22Rv1 (cell line): ENCODE measurements around the gene KRABD2.
"Not testable (repeated sequence)": the region's sequence is repeated elsewhere in the genome, so short reads cannot be mapped to it uniquely, and the experiment has no call there.

Experiments
- H3K27ac ChIP-seq: fragments of 450-650 bp; 2 replicates; pipeline ENCODE4 v1.5.1; 2017
- ZFX ChIP-seq: fragments of 450-650 bp; IDR thresholded peaks from 2 replicates; pipeline ENCODE4 v1.6.1; 2017; ENCODE audit warnings: antibody characterized with exemption, borderline replicate concordance
- TF ChIP-seq, protein P1 (sequence below): fragments of 450-650 bp; IDR thresholded peaks from 2 replicates; pipeline ENCODE4 v1.5.1; 2017; ENCODE audit warnings: mild to moderate bottlenecking

KRABD2 gene

DNA sequence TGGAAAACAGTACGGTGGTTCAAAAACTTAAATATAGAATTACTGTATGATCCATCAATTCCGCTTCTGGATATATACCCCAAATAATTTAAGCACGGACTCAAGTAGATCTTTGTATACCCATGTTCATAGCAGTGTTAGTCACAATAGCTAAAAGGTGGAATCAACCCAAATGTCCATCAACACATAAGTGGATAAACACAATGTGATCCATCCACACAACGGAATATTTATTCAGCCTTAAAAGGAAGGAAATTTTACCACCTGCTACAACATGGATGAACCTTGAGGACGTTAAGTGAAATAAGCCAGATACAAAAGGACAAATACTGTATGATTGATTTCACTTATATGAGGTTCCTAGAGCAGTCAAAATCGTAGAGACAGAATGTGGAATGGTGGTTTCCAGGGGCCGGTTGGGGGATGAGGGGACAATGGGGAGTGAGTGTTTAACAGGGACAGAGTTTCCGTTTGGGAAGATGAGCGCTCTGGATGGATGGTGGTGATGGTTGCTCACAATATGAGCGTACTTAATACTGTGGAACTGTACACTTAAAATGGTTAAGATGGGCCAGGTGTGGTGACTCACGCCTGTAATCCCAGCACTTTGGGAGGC, 26.5 kb upstream of the KRABD2 start:
- no peak overlapping the region for H3K27ac ChIP-seq
- TF ChIP-seq, protein P1, sequence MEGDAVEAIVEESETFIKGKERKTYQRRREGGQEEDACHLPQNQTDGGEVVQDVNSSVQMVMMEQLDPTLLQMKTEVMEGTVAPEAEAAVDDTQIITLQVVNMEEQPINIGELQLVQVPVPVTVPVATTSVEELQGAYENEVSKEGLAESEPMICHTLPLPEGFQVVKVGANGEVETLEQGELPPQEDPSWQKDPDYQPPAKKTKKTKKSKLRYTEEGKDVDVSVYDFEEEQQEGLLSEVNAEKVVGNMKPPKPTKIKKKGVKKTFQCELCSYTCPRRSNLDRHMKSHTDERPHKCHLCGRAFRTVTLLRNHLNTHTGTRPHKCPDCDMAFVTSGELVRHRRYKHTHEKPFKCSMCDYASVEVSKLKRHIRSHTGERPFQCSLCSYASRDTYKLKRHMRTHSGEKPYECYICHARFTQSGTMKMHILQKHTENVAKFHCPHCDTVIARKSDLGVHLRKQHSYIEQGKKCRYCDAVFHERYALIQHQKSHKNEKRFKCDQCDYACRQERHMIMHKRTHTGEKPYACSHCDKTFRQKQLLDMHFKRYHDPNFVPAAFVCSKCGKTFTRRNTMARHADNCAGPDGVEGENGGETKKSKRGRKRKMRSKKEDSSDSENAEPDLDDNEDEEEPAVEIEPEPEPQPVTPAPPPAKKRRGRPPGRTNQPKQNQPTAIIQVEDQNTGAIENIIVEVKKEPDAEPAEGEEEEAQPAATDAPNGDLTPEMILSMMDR, result no peak
- no peak for TF ChIP-seq ZFX

DNA sequence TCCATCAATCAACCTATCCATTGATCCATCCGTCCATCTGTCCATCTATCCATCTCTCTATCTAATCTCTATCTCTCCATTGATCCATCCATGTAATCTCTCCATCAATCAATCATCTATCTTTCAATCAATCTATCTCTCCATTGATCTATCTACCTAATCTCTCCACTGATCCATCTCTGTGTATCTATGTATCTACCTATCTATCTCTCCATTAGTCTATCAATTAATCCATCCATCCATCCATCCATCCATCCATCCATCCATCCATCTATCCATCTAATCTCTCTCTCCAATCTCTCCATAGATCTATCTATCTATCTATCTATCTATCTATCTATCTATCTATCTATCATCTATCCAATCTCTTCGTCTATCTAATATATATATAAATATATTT, 24.6 kb upstream of the KRABD2 start:
- TF ChIP-seq ZFX, result no peak
- TF ChIP-seq, protein P1, result no peak
- no peak overlapping the region for H3K27ac ChIP-seq

DNA sequence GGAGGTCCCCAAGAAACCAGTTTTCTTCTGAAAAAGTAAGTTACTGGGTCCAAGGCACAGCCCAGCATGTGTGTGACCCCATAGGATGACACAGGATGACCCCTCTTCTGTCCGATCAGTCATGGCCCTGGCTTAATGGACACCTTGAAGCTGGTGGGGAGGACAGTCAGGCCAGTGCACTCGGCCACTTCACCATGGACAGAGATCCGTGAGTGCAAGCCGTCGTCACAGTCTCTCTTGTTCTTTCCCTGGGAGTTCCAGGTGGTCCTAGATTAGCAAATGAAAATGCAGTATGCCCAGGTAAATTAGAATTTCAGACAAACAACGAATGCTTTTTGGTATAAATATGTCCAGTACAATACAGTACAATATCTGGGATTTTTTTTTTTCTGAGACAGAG, 22.5 kb upstream of the KRABD2 start:
- TF ChIP-seq, protein P1, result no peak
- no peak for TF ChIP-seq ZFX

DNA sequence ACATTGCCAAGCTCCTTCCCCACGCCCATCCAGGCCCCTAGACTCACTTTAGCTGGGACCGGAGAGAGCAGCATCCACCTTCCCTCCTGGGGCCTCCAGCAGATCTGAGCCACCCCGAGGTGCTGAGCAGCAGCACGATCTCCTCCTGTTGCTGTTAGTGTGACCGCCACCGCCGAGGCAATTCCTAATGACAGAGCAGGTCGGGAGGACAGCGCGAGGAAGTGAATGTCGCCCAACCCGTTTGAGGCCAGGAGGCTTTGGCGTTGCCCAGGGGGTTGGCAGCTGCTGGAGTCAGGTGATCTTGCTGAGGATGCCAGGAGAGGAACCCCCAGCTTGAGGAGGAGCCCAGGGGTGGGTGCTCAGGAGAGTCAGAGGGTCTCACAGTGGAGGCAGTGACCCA, 21.1 kb upstream of the KRABD2 start, which contains the start of gene RNF222:
Gene RNF222, minus strand, starts transcription at position 192 of the 400 bp plus-strand sequence. CDS start 4,366 bp downstream, outside the sequence.
- H3K27ac ChIP-seq, result no peak within 1 kb of the TSS
- TF ChIP-seq, protein P1, result no peak
- no peak for TF ChIP-seq ZFX

More for the DNA sequence above, 22.5 kb upstream of the KRABD2 start:
- no peak overlapping the region for H3K27ac ChIP-seq

DNA sequence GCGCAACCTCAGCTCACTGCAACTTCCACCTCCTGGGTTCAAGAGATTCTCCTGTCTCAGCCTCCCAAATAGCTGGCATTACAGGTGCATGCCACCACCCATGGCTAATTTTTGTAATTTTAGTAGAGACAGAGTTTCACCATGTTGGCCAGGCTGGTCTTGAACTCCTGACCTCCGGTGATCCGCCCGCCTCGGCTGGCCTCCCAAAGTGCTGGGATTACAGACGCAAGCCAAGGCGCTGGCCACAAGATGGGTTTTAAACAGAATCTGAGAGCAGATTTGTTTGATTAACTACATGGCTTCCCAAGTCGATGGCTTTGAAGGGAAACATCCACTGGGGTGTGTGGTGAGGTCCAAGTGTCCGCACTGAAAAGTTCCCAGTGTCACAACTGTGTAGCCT, 18.0 kb upstream of the KRABD2 start:
- H3K27ac ChIP-seq, result not testable (repeated sequence)

DNA sequence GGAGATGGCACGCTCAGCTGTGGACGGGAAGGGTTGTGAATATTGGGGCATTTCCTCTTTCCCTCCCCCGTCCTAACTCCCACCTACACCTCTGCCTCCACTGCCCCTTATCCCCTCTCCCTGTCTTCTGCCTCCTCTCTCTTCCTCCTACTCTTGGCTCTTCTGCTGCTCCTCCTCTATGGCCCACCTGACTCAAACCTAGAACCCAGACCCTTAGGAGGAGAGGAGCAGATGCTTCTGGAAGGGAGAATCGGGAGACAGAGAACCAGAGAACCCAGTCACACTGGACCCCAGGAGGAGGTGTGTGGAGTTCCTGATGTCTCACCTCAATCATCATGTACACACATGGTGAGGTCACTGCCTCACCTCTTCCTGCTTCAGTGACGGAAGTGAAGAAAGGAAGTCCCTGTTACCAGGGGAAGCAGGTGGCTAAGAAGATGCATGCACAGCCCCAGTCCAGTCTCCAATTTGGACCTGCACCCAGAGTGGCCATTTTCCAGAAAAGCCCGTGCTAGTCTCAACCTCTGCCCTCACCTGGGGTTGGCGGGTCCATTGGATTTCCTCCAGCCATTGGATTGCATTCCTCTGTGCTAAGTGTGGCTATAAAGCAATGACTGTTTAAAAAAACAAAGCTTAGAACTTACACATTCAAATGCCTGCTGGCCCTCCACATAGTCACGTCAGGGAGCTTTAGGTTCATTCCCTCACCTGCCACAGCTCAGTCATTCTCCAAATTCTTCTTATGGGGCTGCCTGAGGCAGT, 17.1 kb upstream of the KRABD2 start:
- H3K27ac ChIP-seq, result no peak overlapping the region
- TF ChIP-seq, protein P1, result no peak
- no peak for TF ChIP-seq ZFX

GRCh38 chr17:8392674-8393469, 16.4 kb upstream of the KRABD2 start:
- no peak overlapping the region for H3K27ac ChIP-seq
- TF ChIP-seq ZFX, result no peak

DNA sequence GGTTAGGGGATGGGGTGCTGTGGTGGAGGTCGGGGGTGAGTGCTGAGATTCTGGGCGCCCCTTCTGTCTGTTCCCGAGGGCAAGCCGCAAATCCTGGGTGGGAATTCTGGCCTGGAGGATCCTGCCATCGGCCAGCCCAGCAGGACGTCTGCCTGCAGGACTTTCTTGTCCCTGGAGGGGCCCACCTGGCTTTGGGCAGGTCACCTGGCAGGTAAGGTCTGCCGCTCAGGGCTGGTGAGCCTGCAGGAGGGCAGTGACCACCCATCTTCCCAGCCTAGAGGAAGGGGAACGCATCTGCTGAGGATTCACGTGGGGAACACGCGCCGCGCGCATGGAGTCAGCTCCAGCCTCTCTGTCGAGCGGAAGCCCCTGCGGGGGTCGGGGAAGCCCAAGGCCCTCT, 15.8 kb upstream of the KRABD2 start:
- TF ChIP-seq, protein P1, result no peak
- no peak overlapping the region for H3K27ac ChIP-seq
